Osteocyte (in vitro differentiated cells): ENCODE data around the gene OXCT1. TPM values are rescaled to one million over a fixed set of nuclear protein-coding genes. Genes with fewer than 3 reads are reported as not detected.

ENCODE experiments used
- DNase-seq: peaks from one replicate; pipeline ENCODE4 v3.0.0; 2021; ENCODE audit warnings: mixed read lengths; ENCODE audit not compliant: unreplicated experiment; ENCODE audit errors: extremely low spot score
- H3K27ac Mint-ChIP-seq: one replicate; pipeline ENCODE4 v1.8.0; 2021; ENCODE audit warnings: mild to moderate bottlenecking, mixed read lengths; ENCODE audit not compliant: unreplicated experiment
- H3K27me3 Mint-ChIP-seq: one replicate; pipeline ENCODE4 v1.8.0; 2021; ENCODE audit warnings: mixed read lengths; ENCODE audit not compliant: unreplicated experiment
- H3K36me3 Mint-ChIP-seq: one replicate; pipeline ENCODE4 v1.8.0; 2021; ENCODE audit warnings: mixed read lengths; ENCODE audit not compliant: unreplicated experiment
- H3K4me1 Mint-ChIP-seq: one replicate; pipeline ENCODE4 v1.8.0; 2021; ENCODE audit warnings: mixed read lengths; ENCODE audit not compliant: unreplicated experiment
- H3K4me3 Mint-ChIP-seq: one replicate; pipeline ENCODE4 v1.8.0; 2021; ENCODE audit warnings: mild to moderate bottlenecking, moderate library complexity, mixed read lengths; ENCODE audit not compliant: unreplicated experiment
- H3K9me3 Mint-ChIP-seq: one replicate; pipeline ENCODE4 v1.8.0; 2021; ENCODE audit warnings: mixed read lengths; ENCODE audit not compliant: unreplicated experiment
- CTCF ChIP-seq: fragments of 200-600 bp; sonication (generic); IDR thresholded peaks from 2 replicates; pipeline ENCODE4 v1.5.0; 2021; ENCODE audit warnings: antibody characterized with exemption, mild to moderate bottlenecking, moderate library complexity
- total RNA-seq: library from RNA; stranded (reverse); gene quantifications from 2 replicates; pipeline ENCODE4 v1.2.1, GENCODE V29; 2021

OXCT1 gene
- total RNA-seq, 1 donor from 2014 or later: 41.9 TPM

GRCh38 chr5:41882765-41883164, 12.5 kb upstream of the OXCT1 start:
- Mint-ChIP-seq H3K27me3 (peaks cover 49% of the 10 kb centered on the region), H3K4me3 (no peak overlapping the region), H3K9me3 (no peaks in the 10 kb centered on the region), H3K36me3 (no peaks in the 10 kb centered on the region), H3K4me1 (peaks cover 3% of the 10 kb centered on the region), H3K27ac (no peak overlapping the region)
- no peak for TF ChIP-seq CTCF
- no peak for DNase-seq

DNA sequence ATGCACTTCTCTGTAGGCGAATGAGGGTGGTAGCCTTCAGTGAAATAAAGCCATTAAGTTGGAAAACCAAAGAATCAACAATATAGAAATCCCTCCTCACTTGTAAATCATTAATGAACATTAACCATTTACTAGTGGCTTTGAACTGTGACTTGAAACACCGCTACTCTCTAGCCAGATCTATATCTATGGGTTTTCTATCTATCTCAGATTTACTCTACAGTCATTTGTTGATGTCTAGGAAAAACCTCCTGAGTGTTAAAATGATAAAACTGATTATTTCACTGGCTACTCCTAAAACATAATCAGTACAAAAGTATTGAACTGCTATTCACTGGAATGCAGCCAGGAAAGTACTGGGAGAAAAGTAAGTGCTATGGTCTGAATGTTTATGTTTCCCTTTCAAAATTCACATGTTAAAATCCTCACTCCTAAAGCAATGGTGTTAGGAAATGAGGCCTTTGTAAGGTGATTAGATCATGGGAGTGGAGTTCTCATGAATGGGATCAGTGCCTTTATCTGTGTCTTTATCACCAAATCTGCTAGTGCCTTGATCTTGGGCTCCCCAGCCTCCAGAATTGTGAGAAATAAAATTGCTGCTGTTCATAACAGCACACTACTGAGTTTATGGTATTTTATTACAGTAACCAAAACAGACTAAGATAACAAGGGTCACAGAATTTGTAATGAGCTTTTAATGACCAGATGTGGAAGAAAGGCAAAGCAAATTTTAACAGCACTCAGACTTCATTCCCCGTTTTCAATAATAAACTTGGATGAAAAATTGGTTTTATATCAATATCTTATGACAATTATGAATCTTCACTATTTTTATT, 8.6 kb upstream of the OXCT1 start:
- no peaks in the 10 kb centered on the region for H3K9me3 Mint-ChIP-seq
- H3K4me1 Mint-ChIP-seq: peaks cover 3% of the 10 kb centered on the region
- H3K27me3 Mint-ChIP-seq: peaks cover 57% of the 10 kb centered on the region
- no peak for TF ChIP-seq CTCF
- H3K4me3 Mint-ChIP-seq: no peak overlapping the region
- H3K36me3 Mint-ChIP-seq: no peaks in the 10 kb centered on the region
- H3K27ac Mint-ChIP-seq: no peak overlapping the region
- no peak for DNase-seq

DNA sequence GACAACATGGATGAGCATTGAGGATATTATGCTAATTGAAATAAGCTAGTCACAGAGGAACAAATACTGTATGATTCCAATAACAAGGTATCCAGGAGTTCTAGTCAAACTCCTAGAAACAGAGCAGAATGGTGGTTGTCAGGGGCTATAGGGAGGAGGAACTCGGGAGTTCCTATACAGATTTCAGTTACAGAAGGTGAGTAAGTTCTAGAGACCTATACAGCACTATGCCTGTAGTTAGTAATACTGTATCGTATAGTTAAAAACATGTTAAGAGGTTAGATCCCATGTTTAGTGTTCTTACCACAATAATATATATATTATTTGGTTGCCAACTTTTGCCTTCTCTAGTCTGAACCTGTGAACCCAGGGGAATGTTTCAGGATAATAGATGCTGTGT, 7.9 kb upstream of the OXCT1 start:
- Mint-ChIP-seq H3K27me3 (peaks cover 53% of the 10 kb centered on the region), H3K9me3 (no peaks in the 10 kb centered on the region), H3K36me3 (no peaks in the 10 kb centered on the region), H3K27ac (no peak overlapping the region), H3K4me1 (peaks cover 3% of the 10 kb centered on the region), H3K4me3 (no peak overlapping the region)
- no peak for DNase-seq
- no peak for TF ChIP-seq CTCF

GRCh38 chr5:41877408-41877807, 7.2 kb upstream of the OXCT1 start:
- no peak for TF ChIP-seq CTCF
- Mint-ChIP-seq H3K4me1 (peaks cover 3% of the 10 kb centered on the region), H3K27ac (no peak overlapping the region), H3K4me3 (no peak overlapping the region), H3K36me3 (no peaks in the 10 kb centered on the region), H3K27me3 (peaks cover 46% of the 10 kb centered on the region), H3K9me3 (no peaks in the 10 kb centered on the region)
- DNase-seq: no peak

DNA sequence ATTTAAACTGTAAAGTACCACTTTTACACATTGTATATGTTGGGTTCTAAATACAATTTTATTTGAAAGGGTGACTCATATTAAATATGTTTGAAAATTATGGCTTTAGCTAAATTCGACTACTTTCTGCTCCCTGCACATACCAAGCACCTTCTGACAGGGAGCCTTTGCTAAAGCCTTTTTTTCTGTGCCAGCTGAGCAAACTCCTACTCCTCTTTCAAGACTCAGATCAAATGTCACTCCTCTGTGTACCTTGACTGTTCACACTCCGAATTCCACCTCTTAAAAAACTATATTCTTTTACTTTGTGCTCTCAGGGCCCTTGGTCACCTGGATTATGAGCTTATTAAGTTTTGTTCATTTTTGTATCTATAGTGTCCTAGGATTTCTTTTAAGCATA, 6.5 kb upstream of the OXCT1 start:
- H3K36me3 Mint-ChIP-seq: no peaks in the 10 kb centered on the region
- no peaks in the 10 kb centered on the region for H3K9me3 Mint-ChIP-seq
- peaks cover 42% of the 10 kb centered on the region for H3K27me3 Mint-ChIP-seq
- DNase-seq: no peak
- H3K27ac Mint-ChIP-seq: no peak overlapping the region
- no peak for TF ChIP-seq CTCF
- no peak overlapping the region for H3K4me3 Mint-ChIP-seq
- H3K4me1 Mint-ChIP-seq: peaks cover 10% of the 10 kb centered on the region
